AG08396 (cell line): Measurements from ENCODE around the gene FLNB.

Experiments
- DNase-seq: peaks from one replicate; pipeline ENCODE4 v3.0.0; 2012; ENCODE audit warnings: low spot score, mixed read lengths

Gene FLNB, protein sequence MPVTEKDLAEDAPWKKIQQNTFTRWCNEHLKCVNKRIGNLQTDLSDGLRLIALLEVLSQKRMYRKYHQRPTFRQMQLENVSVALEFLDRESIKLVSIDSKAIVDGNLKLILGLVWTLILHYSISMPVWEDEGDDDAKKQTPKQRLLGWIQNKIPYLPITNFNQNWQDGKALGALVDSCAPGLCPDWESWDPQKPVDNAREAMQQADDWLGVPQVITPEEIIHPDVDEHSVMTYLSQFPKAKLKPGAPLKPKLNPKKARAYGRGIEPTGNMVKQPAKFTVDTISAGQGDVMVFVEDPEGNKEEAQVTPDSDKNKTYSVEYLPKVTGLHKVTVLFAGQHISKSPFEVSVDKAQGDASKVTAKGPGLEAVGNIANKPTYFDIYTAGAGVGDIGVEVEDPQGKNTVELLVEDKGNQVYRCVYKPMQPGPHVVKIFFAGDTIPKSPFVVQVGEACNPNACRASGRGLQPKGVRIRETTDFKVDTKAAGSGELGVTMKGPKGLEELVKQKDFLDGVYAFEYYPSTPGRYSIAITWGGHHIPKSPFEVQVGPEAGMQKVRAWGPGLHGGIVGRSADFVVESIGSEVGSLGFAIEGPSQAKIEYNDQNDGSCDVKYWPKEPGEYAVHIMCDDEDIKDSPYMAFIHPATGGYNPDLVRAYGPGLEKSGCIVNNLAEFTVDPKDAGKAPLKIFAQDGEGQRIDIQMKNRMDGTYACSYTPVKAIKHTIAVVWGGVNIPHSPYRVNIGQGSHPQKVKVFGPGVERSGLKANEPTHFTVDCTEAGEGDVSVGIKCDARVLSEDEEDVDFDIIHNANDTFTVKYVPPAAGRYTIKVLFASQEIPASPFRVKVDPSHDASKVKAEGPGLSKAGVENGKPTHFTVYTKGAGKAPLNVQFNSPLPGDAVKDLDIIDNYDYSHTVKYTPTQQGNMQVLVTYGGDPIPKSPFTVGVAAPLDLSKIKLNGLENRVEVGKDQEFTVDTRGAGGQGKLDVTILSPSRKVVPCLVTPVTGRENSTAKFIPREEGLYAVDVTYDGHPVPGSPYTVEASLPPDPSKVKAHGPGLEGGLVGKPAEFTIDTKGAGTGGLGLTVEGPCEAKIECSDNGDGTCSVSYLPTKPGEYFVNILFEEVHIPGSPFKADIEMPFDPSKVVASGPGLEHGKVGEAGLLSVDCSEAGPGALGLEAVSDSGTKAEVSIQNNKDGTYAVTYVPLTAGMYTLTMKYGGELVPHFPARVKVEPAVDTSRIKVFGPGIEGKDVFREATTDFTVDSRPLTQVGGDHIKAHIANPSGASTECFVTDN (N-terminal part only)

GRCh38 chr3:58008141-58009025 lies at the start of gene FLNB:
Gene FLNB (plus strand): TSS chr3:58008422. CDS start chr3:58008565, 143 bp downstream.
- peak; percentile 98 for DNase-seq

DNA sequence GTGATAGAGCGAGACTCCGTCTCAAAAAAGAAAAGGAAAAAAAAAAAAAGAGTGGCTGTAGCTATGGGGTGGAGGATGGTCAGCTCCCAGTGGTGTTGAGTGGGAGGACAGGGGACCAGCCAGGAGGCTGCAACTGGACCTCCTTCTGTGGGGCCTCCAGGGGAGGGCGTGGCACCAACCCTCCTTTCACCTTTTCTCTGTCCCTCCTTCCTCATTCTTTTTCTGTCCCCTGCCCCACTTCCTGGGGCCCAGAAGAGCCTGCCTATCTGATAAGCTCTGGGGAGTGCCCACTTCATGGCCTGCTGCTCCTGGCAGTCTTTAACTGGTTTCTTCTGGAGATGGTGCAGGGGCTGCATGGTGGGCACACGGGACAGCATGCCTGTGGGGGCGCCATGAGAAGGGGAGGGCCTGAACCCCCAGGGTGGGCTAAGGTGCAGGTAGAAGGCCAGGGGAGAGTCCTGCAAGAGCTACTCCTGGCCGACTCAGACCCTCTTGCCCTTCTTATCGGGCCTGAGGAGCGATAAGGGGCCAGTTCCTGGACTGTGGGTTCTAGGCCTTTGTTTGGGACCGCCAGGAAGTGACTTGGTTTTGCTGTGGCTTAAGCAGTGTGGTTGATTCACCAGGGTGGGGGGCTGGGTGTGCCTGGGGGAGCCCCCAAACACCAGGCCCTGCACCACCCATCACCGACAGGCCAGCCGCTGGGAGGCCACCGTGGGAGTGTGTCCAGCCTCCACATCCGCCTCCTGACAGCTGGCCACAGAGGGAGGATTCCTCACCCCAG lies 49.4 kb upstream of the FLNB start:
- no peak for DNase-seq

- no peak for DNase-seq
Measured at GRCh38 chr3:57959423-57960173, 48.6 kb upstream of the FLNB start.

DNA sequence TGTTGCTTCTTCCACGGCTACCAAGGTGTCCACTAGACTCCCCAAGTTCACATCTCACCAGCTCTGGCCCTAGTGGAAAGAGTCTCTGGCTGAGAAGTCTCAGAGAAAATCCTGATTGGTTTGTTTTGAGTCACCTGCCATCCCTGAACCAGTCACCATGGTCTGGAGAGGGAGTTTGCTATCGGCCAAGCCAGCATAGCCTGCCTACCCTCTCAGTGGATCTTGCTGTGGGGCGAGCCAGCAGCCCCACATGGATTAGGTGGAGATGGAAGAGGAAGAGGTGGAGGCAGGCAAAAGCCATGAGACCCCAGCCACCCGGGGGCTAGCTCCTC lies 48.1 kb upstream of the FLNB start:
- no peak for DNase-seq

DNA sequence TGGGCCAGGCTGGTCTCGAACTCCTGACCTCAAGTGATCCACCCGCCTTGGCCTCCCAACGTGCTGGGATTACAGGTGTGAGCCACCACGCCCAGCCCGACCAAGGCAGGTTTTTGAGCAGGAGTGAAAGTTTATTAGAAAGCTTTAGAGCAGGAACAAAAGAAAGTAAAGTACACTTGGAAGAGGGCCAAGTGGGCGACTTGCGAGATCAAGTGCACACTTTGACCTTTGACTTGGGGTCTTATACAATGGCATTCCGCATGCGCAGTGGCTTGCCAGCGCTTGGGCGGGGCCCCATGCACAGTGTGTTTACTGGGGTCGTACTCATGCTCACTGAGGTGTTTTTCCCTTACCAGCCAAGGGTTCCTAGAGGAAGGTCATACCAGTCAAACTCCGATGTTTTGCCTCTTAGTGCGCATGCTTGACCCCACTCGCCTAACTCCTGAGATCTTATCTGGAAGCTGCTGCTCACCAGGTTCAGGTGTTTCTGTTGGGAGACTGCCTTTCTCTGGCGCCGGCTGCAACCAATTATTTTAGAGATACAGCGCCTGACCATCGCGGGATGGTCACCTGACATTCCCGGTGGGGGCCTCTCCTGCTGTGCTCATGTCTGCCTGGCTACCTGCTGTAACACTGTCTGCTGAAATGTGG lies 46.9 kb upstream of the FLNB start:
- no peak for DNase-seq

GRCh38 chr3:57961828-57962447 lies 46.3 kb upstream of the FLNB start:
- peak; percentile 29 for DNase-seq

GRCh38 chr3:57962448-57962834 lies 45.8 kb upstream of the FLNB start:
- no peak for DNase-seq

DNA sequence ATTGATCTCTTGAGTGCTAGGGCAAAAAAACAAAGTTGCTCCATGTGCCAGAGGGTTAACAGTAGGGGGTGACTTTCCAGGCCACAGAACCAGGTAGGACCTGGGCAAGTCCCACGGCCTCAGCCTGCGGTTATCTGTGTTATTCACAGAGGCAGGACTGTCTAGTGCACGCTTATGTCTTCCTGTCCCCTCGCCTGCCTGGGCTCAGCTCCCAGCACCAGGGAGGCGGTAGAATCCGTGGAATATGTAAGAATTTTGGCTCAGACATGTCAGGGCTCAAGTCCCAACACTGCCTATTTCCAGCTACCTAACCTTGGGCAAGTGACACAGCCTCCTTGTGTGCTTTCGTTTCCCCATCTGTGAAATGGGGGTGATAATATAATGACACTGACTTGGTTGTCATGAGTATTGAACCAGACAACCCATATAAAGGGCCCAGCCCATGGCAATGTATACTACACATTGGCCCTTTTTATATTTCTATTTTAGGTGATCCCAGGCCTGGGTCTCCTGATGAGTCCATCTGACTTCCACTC lies 44.3 kb upstream of the FLNB start:
- no peak for DNase-seq

GRCh38 chr3:57966829-57967228 lies 41.4 kb upstream of the FLNB start:
- no peak for DNase-seq

GRCh38 chr3:57967590-57967989 lies 40.6 kb upstream of the FLNB start:
- DNase-seq, result no peak

DNA sequence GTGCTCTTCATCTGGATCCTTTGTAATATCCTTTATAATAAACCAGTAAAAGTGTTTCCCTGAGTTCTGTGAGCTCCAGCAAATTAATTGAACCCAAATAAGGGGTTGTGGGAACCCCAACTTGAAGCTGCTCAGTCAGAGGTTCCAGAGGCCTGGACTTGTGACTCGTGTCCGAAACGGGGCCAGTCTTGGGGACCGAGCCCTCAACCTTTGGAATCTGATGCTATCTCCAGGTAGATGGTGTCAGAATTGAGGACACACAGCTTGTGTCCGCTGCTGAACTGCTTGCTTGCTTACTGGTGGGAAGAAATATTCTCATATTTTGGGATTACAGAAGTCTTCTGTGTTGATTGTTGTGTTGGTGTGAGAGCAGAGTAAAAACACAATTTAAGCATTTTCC lies 39.7 kb upstream of the FLNB start:
- DNase-seq, result no peak

GRCh38 chr3:57971975-57972374 lies 36.2 kb upstream of the FLNB start:
- no peak for DNase-seq

DNA sequence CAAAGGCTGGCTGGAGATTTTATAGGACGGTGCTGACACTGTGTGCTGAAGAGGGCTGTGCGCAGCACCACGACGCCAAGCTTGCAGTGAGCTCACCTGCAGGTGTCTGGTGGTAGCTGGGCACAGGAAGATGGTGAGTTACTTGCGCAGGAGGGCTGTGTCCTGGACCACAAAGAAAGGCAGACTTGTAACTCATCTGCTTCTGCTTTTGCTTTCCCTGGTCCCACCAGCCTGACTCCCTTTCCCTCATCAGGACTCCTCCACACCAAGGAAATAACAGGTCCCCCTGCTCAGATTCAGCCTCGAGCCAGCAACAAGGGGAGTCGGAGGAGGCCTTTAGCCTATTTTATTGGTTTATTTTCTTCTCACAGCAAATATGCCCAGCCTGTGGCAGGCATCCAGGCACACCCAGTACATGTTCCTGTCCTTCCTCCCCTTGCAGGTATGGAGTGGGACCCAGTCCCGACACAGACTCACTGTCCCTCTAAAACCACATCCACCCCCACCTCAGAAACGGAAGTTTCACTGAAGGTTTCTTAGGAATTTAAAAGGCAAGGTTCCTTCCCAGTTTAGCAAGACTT lies 35.6 kb upstream of the FLNB start:
- no peak for DNase-seq

- no peak for DNase-seq
Measured at GRCh38 chr3:57973715-57974477, 34.3 kb upstream of the FLNB start.

DNA sequence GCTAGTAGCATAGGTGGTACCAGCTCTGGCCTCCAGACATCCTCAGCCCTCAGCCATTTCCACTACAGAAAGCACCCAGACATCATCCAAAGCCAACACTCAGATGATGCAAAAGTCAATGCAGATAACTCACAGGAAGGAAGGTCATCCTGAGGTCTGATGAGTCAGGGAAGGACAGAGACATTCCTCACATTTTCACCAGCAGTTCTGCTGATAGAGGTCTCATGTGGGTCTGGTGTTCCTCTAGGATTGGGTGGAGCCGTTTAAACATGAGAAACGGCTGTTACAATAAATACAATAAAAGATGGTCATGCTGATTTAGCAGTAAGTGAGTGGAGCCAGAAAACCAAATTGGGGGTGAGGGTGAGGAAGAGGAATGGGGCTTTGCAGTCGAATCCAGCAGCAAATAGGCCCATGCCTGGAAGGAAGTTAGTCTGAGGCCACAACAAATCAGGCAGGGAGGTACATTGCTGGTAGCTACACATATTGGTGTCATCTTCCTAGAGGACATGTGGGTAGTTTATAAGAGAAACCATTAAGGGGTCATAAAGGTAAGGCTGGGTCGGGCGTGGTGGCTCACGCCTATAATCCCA lies 33.3 kb upstream of the FLNB start:
- peak; percentile 78 for DNase-seq

GRCh38 chr3:57977818-57978235 lies 30.4 kb upstream of the FLNB start:
- no peak for DNase-seq

DNA sequence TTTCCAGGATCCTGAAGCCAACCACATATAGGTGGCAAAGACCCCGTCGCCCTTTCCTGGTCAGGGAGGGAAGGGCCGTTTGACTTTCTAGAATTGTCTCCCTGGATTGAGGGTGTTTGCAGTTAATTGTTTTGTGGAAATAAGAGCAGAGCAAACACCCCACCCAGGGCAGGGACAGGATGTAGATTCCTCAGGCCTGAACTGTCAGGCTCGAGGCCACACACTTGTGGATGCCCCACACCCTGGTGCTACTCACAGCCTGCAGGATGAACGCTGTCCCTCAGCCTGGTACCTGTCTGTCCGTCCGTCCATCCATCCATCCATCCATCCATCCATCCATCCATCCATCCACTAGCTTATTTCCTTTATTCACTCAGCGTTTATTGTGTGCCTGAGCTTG lies 29.9 kb upstream of the FLNB start:
- no peak for DNase-seq
